ENCODE data around the gene KIF6. TPM values are rescaled to one million over a fixed set of nuclear protein-coding genes. Genes with fewer than 3 reads are reported as not detected.

The KIF6 gene
- polyA plus RNA-seq, 1 donor (not counting 4 experiments of a cell fraction or from before 2014, with no cell fraction given), result 0.14 TPM

GRCh38 chr6:39702265-39702664, 22.9 kb downstream of the KIF6 start:
- Histone ChIP-seq H3K9ac (ENCODE audit: control insufficient read depth, extremely low read depth, insufficient read depth, low read length) (no peak overlapping the region), H3K27me3 (ENCODE audit: control insufficient read depth, extremely low read depth, insufficient read depth, low read length) (no peaks in the 10 kb centered on the region), H3K4me2 (ENCODE audit: control insufficient read depth, extremely low read depth, insufficient read depth, low read depth, low read length) (no peak overlapping the region), H2AFZ (ENCODE audit: control insufficient read depth, low read length) (no peak overlapping the region), H4K20me1 (ENCODE audit: control insufficient read depth, extremely low read depth, insufficient read depth, low read length) (no peaks in the 10 kb centered on the region), H3K4me1 (ENCODE audit: control insufficient read depth, extremely low read depth, insufficient read depth, low read length) (no peaks in the 10 kb centered on the region), H3K9me1 (ENCODE audit: control insufficient read depth, extremely low read depth, insufficient read depth, low read length) (no peaks in the 10 kb centered on the region), H3K36me3 (ENCODE audit: control insufficient read depth in 2 of 2, extremely low read depth in 1 of 2, insufficient read depth in 2 of 2, low read length in 2 of 2) (no peaks in the 10 kb centered on the region), H3K4me3 (ENCODE audit: control insufficient read depth in 2 of 3, extremely low read depth in 1 of 3, insufficient read depth in 2 of 3, low read depth in 1 of 3, low read length in 3 of 3) (no peak overlapping the region), H3K79me2 (ENCODE audit: control insufficient read depth, insufficient read depth, low read length) (no peaks in the 10 kb centered on the region), H3K9me3 (ENCODE audit: control insufficient read depth, low read depth, low read length) (no peaks in the 10 kb centered on the region), H3K27ac (ENCODE audit: control insufficient read depth, insufficient read depth, low read length) (no peak overlapping the region)
- DNase-seq (ENCODE audit: low read depth, low spot score) (no peak), FAIRE-seq (no peak)
- TF ChIP-seq CTCF (optimal IDR thresholded peaks at IDR 0.05 in 1 of 3, IDR thresholded peaks at IDR 0.05 in 1 of 3, conservative IDR thresholded peaks at IDR 0.05 in 1 of 3; ENCODE audit: extremely low read depth in 1 of 3, insufficient read depth in 2 of 3, low read length in 3 of 3) (no peak), EZH2 (IDR thresholded peaks at IDR 0.05; ENCODE audit: low read length) (no peak)
- dilution Hi-C loops (cut with MboI; ENCODE audit: extremely low pct_ligation_motif_present, low sequenced_read_pairs), result no loop called here

- FAIRE-seq (no peak), DNase-seq (ENCODE audit: low read depth, low spot score) (no peak)
- TF ChIP-seq EZH2 (IDR thresholded peaks at IDR 0.05; ENCODE audit: low read length) (no peak), CTCF (optimal IDR thresholded peaks at IDR 0.05 in 1 of 3, IDR thresholded peaks at IDR 0.05 in 1 of 3, conservative IDR thresholded peaks at IDR 0.05 in 1 of 3; ENCODE audit: extremely low read depth in 1 of 3, insufficient read depth in 2 of 3, low read length in 3 of 3) (no peak)
- no peaks in the 10 kb centered on the region for H3K27me3 ChIP-seq (ENCODE audit: control insufficient read depth, extremely low read depth, insufficient read depth, low read length)
- no peaks in the 10 kb centered on the region for H3K79me2 ChIP-seq (ENCODE audit: control insufficient read depth, insufficient read depth, low read length)
- H3K4me3 ChIP-seq (ENCODE audit: control insufficient read depth in 2 of 3, extremely low read depth in 1 of 3, insufficient read depth in 2 of 3, low read depth in 1 of 3, low read length in 3 of 3), result no peak overlapping the region
- no peaks in the 10 kb centered on the region for H3K36me3 ChIP-seq (ENCODE audit: control insufficient read depth in 2 of 2, extremely low read depth in 1 of 2, insufficient read depth in 2 of 2, low read length in 2 of 2)
- dilution Hi-C loops (cut with MboI; ENCODE audit: extremely low pct_ligation_motif_present, low sequenced_read_pairs), result no loop called here
- no peaks in the 10 kb centered on the region for H3K4me1 ChIP-seq (ENCODE audit: control insufficient read depth, extremely low read depth, insufficient read depth, low read length)
- H3K9me3 ChIP-seq (ENCODE audit: control insufficient read depth, low read depth, low read length), result no peaks in the 10 kb centered on the region
- H3K4me2 ChIP-seq (ENCODE audit: control insufficient read depth, extremely low read depth, insufficient read depth, low read depth, low read length), result no peak overlapping the region
- H3K27ac ChIP-seq (ENCODE audit: control insufficient read depth, insufficient read depth, low read length), result no peak overlapping the region
- no peak overlapping the region for H3K9ac ChIP-seq (ENCODE audit: control insufficient read depth, extremely low read depth, insufficient read depth, low read length)
- no peaks in the 10 kb centered on the region for H3K9me1 ChIP-seq (ENCODE audit: control insufficient read depth, extremely low read depth, insufficient read depth, low read length)
- no peak overlapping the region for H2AFZ ChIP-seq (ENCODE audit: control insufficient read depth, low read length)
- H4K20me1 ChIP-seq (ENCODE audit: control insufficient read depth, extremely low read depth, insufficient read depth, low read length), result no peaks in the 10 kb centered on the region
Observed at GRCh38 chr6:39700362-39700761, 24.8 kb downstream of the KIF6 start.
